SU-DHL-6 (cell line): ENCODE results near the gene NBEA.

Source experiments
- H2AFZ ChIP-seq: fragments of 200-600 bp; sonication (generic); 2 replicates; pipeline ENCODE4 v1.6.1; 2014; ENCODE audit warnings: low read depth, mild to moderate bottlenecking, moderate library complexity, mixed read lengths, antibody characterized with exemption, low read length; ENCODE audit not compliant: severe bottlenecking
- H3F3A ChIP-seq: fragments of 200-600 bp; shearing (Covaris generic); 2 replicates; pipeline ENCODE4 v1.6.0; 2016; ENCODE audit warnings: antibody characterized with exemption, mild to moderate bottlenecking; ENCODE audit not compliant: insufficient read depth
- H3K27ac ChIP-seq: fragments of 200-600 bp; sonication (generic); 2 replicates; pipeline ENCODE4 v1.5.1; 2016; ENCODE audit warnings: low read depth, mild to moderate bottlenecking, low read length, moderate library complexity, mixed read lengths
- H3K27me3 ChIP-seq: fragments of 200-600 bp; sonication (generic), shearing (Covaris generic); 2 replicates; pipeline ENCODE4 v1.6.0; 2014; ENCODE audit warnings: mild to moderate bottlenecking, low read length
- H3K36me3 ChIP-seq: fragments of 200-600 bp; sonication (generic); 2 replicates; pipeline ENCODE4 v1.6.1; 2014; ENCODE audit warnings: mild to moderate bottlenecking, low read length, mixed read lengths
- H3K4me2 ChIP-seq: fragments of 300-600, 200-600 bp; shearing (Covaris generic), sonication (generic); 2 replicates; pipeline ENCODE4 v1.6.0; 2014; ENCODE audit warnings: low read length, low read depth, mild to moderate bottlenecking; ENCODE audit not compliant: poor library complexity, severe bottlenecking
- H3K4me3 ChIP-seq: fragments of 200-600 bp; sonication (generic); 2 replicates; pipeline ENCODE4 v1.5.1; 2014; ENCODE audit warnings: antibody characterized with exemption, low read length, mild to moderate bottlenecking, mixed read lengths; ENCODE audit not compliant: insufficient read depth, poor library complexity, severe bottlenecking
- H3K79me2 ChIP-seq: fragments of 200-600 bp; sonication (generic); 2 replicates; pipeline ENCODE4 v1.6.1; 2014; ENCODE audit warnings: mild to moderate bottlenecking, low read length, moderate library complexity; ENCODE audit not compliant: insufficient read depth
- H3K9ac ChIP-seq: fragments of 200-600 bp; sonication (generic); 2 replicates; pipeline ENCODE4 v1.7.0; 2014; ENCODE audit warnings: mild to moderate bottlenecking, low read length
- H3K9me2 ChIP-seq: fragments of 200-600 bp; sonication (generic); replicated peaks from 2 replicates; pipeline ENCODE4 v1.6.1; 2014; ENCODE audit warnings: low read length; ENCODE audit not compliant: insufficient read depth
- H3K9me3 ChIP-seq: fragments of 200-600 bp; sonication (generic); 2 replicates; pipeline ENCODE4 v1.6.1; 2014; ENCODE audit warnings: low read length, mixed read lengths; ENCODE audit not compliant: insufficient read depth
- H4K20me1 ChIP-seq: fragments of 200-600 bp; sonication (generic); 2 replicates; pipeline ENCODE4 v1.6.1; 2014; ENCODE audit warnings: low read depth, mild to moderate bottlenecking, antibody characterized with exemption, low read length, moderate library complexity, mixed read lengths
- EZH2phosphoT487 ChIP-seq: fragments of 200-600 bp; sonication (generic), shearing (Covaris generic); conservative IDR thresholded peaks from 2 replicates; pipeline ENCODE4 v1.6.1; 2018; ENCODE audit warnings: mild to moderate bottlenecking, antibody characterized with exemption, low read length, moderate library complexity, mixed read lengths
- TF ChIP-seq, protein P1 (sequence below): fragments of 200-600 bp; sonication (generic); IDR thresholded peaks from one replicate; pipeline ENCODE4 v1.5.1; 2017; ENCODE audit warnings: antibody characterized with exemption, mild to moderate bottlenecking, low read length, moderate library complexity; ENCODE audit not compliant: insufficient read depth, poor library complexity, severe bottlenecking

NBEA gene

DNA sequence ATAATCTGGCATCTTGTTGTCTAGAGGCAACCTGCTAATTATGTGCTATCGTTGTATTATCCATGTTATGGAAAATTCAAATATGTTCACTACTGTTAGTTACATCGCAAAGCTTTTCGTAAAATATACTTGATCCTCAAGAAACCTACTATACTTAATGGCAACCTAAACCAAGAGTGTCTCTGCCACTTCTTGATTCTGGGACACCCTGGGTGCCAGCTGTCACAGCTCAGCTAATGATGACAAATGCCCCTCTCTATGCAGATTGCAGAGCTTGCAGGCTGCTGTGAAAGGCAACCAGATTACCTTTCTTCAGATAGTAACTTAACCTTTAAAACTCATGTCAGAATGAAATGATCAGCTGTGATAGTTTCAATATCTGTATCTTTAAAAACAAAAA, 543.4 kb downstream of the NBEA start:
- H3K27me3 ChIP-seq: no peaks in the 10 kb centered on the region
- H4K20me1 ChIP-seq: no peaks in the 10 kb centered on the region
- H3K36me3 ChIP-seq: no peaks in the 10 kb centered on the region
- no peak overlapping the region for H3K4me3 ChIP-seq
- H3K9me3 ChIP-seq: no peaks in the 10 kb centered on the region
- peak overlapping the region; percentile 56 for H3K4me2 ChIP-seq
- no peak overlapping the region for H2AFZ ChIP-seq
- H3K27ac ChIP-seq: peak overlapping the region; percentile 49; the same call in 1 of the 2 replicates
- no peak overlapping the region for H3K9ac ChIP-seq
- no peaks in the 10 kb centered on the region for H3K9me2 ChIP-seq
- peaks cover 3% of the 10 kb centered on the region; the same call in 1 of the 2 replicates for H3F3A ChIP-seq
- TF ChIP-seq EZH2phosphoT487: no peak
- TF ChIP-seq, protein P1, sequence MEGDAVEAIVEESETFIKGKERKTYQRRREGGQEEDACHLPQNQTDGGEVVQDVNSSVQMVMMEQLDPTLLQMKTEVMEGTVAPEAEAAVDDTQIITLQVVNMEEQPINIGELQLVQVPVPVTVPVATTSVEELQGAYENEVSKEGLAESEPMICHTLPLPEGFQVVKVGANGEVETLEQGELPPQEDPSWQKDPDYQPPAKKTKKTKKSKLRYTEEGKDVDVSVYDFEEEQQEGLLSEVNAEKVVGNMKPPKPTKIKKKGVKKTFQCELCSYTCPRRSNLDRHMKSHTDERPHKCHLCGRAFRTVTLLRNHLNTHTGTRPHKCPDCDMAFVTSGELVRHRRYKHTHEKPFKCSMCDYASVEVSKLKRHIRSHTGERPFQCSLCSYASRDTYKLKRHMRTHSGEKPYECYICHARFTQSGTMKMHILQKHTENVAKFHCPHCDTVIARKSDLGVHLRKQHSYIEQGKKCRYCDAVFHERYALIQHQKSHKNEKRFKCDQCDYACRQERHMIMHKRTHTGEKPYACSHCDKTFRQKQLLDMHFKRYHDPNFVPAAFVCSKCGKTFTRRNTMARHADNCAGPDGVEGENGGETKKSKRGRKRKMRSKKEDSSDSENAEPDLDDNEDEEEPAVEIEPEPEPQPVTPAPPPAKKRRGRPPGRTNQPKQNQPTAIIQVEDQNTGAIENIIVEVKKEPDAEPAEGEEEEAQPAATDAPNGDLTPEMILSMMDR: no peak
- no peaks in the 10 kb centered on the region for H3K79me2 ChIP-seq

DNA sequence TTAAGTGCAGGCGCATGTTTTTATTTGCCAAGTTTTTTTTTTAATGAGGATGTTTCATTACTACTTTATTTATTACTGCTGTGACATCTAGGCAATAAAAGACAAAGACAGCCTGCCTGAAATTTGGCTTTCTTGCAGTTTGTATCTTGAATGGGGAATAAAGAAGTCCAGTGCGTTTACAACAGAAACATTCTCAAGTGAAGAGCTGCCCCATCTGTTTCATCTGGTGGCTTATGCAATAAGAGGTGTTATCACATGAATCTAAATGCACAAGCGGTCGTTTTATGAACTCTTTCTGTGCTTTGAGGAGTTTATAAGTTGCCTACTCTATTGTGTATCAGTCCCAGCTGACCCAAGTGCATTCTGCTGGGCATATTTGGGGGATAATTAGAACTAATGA, 547.0 kb downstream of the NBEA start:
- H3K4me2 ChIP-seq: no peak overlapping the region
- H2AFZ ChIP-seq: no peak overlapping the region
- no peaks in the 10 kb centered on the region for H3K9me3 ChIP-seq
- H3K27ac ChIP-seq: no peak overlapping the region
- H3K4me3 ChIP-seq: no peak overlapping the region
- H4K20me1 ChIP-seq: no peaks in the 10 kb centered on the region
- H3K36me3 ChIP-seq: no peaks in the 10 kb centered on the region
- TF ChIP-seq, protein P1: no peak
- no peak for TF ChIP-seq EZH2phosphoT487
- H3K9ac ChIP-seq: no peak overlapping the region
- no peaks in the 10 kb centered on the region for H3K27me3 ChIP-seq
- H3F3A ChIP-seq: no peaks in the 10 kb centered on the region
- H3K9me2 ChIP-seq: no peaks in the 10 kb centered on the region
- H3K79me2 ChIP-seq: no peaks in the 10 kb centered on the region

DNA sequence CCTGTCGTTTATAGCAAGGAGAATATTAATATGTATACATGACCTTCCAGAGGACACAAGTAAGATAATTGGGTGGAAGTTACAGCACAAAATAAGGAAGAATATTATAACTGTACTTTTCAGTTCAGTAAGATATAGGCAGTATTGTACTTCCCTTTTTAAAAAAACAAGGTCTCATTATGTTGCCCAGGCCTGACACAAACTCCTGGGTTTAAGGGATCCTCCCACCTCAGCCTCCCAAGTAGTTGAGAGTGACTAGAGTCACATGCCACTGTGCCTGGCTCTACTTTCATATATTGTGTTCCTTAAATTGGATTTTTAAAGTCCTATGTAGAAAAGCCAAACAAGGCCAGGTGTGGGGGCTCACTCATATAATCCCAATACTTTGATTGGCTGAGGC, 553.9 kb downstream of the NBEA start:
- no peak overlapping the region for H2AFZ ChIP-seq
- no peaks in the 10 kb centered on the region for H3K27me3 ChIP-seq
- no peaks in the 10 kb centered on the region for H3K9me2 ChIP-seq
- H3K36me3 ChIP-seq: no peaks in the 10 kb centered on the region
- H3K4me3 ChIP-seq: no peak overlapping the region
- no peak overlapping the region for H3K27ac ChIP-seq
- H3K79me2 ChIP-seq: no peaks in the 10 kb centered on the region
- H3K4me2 ChIP-seq: no peak overlapping the region
- TF ChIP-seq EZH2phosphoT487: no peak
- TF ChIP-seq, protein P1: no peak
- no peaks in the 10 kb centered on the region for H4K20me1 ChIP-seq
- no peaks in the 10 kb centered on the region for H3K9me3 ChIP-seq
- H3F3A ChIP-seq: no peaks in the 10 kb centered on the region
- H3K9ac ChIP-seq: no peak overlapping the region
